Hematopoietic multipotent progenitor cell (in vitro differentiated cells): ENCODE results near the gene SPTBN5. TPM values are rescaled to one million over a fixed set of nuclear protein-coding genes. Genes with fewer than 3 reads are reported as not detected.

ENCODE experiments used
- DNase-seq, 3 donors: peaks; one replicate each; pipeline ENCODE4 v3.0.0-alpha.2; 2011 to 2015; ENCODE audit warnings: low read depth in 2 of 3, low spot score in 2 of 3
- small RNA-seq: library from RNA; depleted of rRNA; stranded (forward); fragments of <200 nt; gene quantifications from one replicate; pipeline ENCODE3, GENCODE V24; 2012
- total RNA-seq: library from RNA; depleted of rRNA; stranded (reverse); fragments of >200 nt; gene quantifications from one replicate; pipeline ENCODE4 v1.2.3, GENCODE V29; 2012

The SPTBN5 gene
- total RNA-seq, 1 donor, result under 0.01 TPM

GRCh38 chr15:41810651-41811431 is 83.0 kb downstream of the SPTBN5 start:
- DNase-seq, result no peak

GRCh38 chr15:41809526-41810220 is 84.2 kb downstream of the SPTBN5 start:
- peak in 2 of 3 donors; percentile 61 to 77 for DNase-seq

- no peak for DNase-seq
Measured at GRCh38 chr15:41809121-41809520, 84.7 kb downstream of the SPTBN5 start.

GRCh38 chr15:41806291-41807181 is 87.3 kb downstream of the SPTBN5 start:
- no peak for DNase-seq

- no peak for DNase-seq
Measured at GRCh38 chr15:41805711-41806110, 88.1 kb downstream of the SPTBN5 start.

GRCh38 chr15:41804916-41805666 is 88.8 kb downstream of the SPTBN5 start:
- DNase-seq, result peak in 1 of 3 donors; percentile 33

GRCh38 chr15:41804361-41804760 is 89.5 kb downstream of the SPTBN5 start:
- no peak for DNase-seq

- no peak for DNase-seq
Measured at GRCh38 chr15:41801850-41802455, 91.9 kb downstream of the SPTBN5 start.

GRCh38 chr15:41801185-41801584 is 92.7 kb downstream of the SPTBN5 start:
- DNase-seq, result no peak

- no peak for DNase-seq
Measured at GRCh38 chr15:41799488-41799805, 94.4 kb downstream of the SPTBN5 start.

GRCh38 chr15:41798607-41799487 is 95.0 kb downstream of the SPTBN5 start:
- DNase-seq, result no peak

Small RNA genes lying within 50 kb of the gene (small RNA-seq; reads per million reads assigned to genes)
- not detected for gene JMJD7-PLA2G4B
- not detected for gene MIR4310
- gene RNA5SP393, result not detected

Other genes with a start within 250 kb of the SPTBN5 start
- gene MGA, start 233.6 kb downstream of the SPTBN5 start, total RNA-seq, result 23.4 TPM
- 61.9 TPM for gene MAPKBP1, start 119.6 kb downstream of the SPTBN5 start, total RNA-seq
- 6.7 TPM for gene JMJD7, start 66.0 kb downstream of the SPTBN5 start, total RNA-seq
- gene PLA2G4B, start 55.2 kb downstream of the SPTBN5 start, total RNA-seq, result 1.6 TPM
- 6.7 TPM for gene EHD4, start 78.5 kb upstream of the SPTBN5 start, total RNA-seq
- gene PLA2G4E, start 127.0 kb upstream of the SPTBN5 start, total RNA-seq, result not detected
- not detected for gene PLA2G4D, start 200.5 kb upstream of the SPTBN5 start, total RNA-seq